Esophagus muscularis mucosa (tissue), 4 donors: ENCODE measurements around the gene DUSP22. TPM values are rescaled to one million over a fixed set of nuclear protein-coding genes. Genes with fewer than 3 reads are reported as not detected.
"Not testable (repeated sequence)": the region's sequence is repeated elsewhere in the genome, so short reads cannot be mapped to it uniquely, and the experiment has no call there.

Source experiments
- DNase-seq: peaks from one replicate; pipeline ENCODE4 v3.0.0-alpha.2; 2017; ENCODE audit errors: extremely low spot score
- H3K27ac ChIP-seq, 4 donors: fragments of 200-600 bp; sonication (generic); replicated peaks in 1 of 4; 1 replicate in 3 of 4; 2 replicates in 1 of 4; pipeline ENCODE4 v1.5.1; 2016 to 2019; ENCODE audit warnings: mild to moderate bottlenecking in 1 of 4
- H3K27me3 ChIP-seq, 4 donors: fragments of 200-600 bp; sonication (generic); one replicate each; pipeline versions ENCODE4 v1.5.1 to v1.6.0; 2016 to 2019
- H3K36me3 ChIP-seq, 4 donors: fragments of 200-600 bp; sonication (generic); one replicate each; pipeline ENCODE4 v1.5.1; 2016 to 2019
- H3K4me1 ChIP-seq, 4 donors: fragments of 200-600 bp; sonication (generic); one replicate each; pipeline ENCODE4 v1.5.1; 2016 to 2019
- H3K4me3 ChIP-seq, 4 donors: fragments of 200-600 bp; sonication (generic); 1 replicate in 2 of 4; 2 replicates in 2 of 4; pipeline ENCODE4 v1.5.1; 2016 to 2019; ENCODE audit warnings: mild to moderate bottlenecking in 4 of 4, moderate library complexity in 1 of 4
- H3K9me3 ChIP-seq, 4 donors: fragments of 200-600 bp; sonication (generic); 1 replicate in 3 of 4; 2 replicates in 1 of 4; pipeline ENCODE4 v1.5.1; 2016 to 2019
- CTCF ChIP-seq, 3 experiments: fragments of 200-600 bp in 2 of 3; fragments of 450-650 bp in 1 of 3; sonication (generic) in 2 of 3; IDR thresholded peaks; one replicate each; pipeline ENCODE4 v1.5.1; 2017 to 2019; ENCODE audit warnings: antibody characterized with exemption in 3 of 3, mild to moderate bottlenecking in 2 of 3, moderate library complexity in 1 of 3
- EP300 ChIP-seq: sonication (generic); formaldehyde crosslinking; IDR thresholded peaks from one replicate; pipeline ENCODE4 v1.6.1; 2017; ENCODE audit warnings: antibody characterized with exemption
- POLR2A ChIP-seq: fragments of 450-650 bp; IDR thresholded peaks from one replicate; pipeline ENCODE4 v1.6.1; 2017; ENCODE audit warnings: antibody characterized with exemption, moderate library complexity, mild to moderate bottlenecking, low read depth
- POLR2AphosphoS5 ChIP-seq, 2 donors: sonication (generic); formaldehyde crosslinking; IDR thresholded peaks; one replicate each; pipeline ENCODE4 v1.6.1; 2017; ENCODE audit warnings: antibody characterized with exemption in 2 of 2
- WGBS: methylation state at CpG from one replicate; pipeline ENCODE4 v1.1.5; 2018; 5-methylcytosine and 5-hydroxymethylcytosine counted together
- intact Hi-C: fragments of 100-400 bp; cut with DNase I; formaldehyde crosslinking; loops from one replicate; pipeline ENCODE4 v1.15.1; 2023
- total RNA-seq, 4 donors: library from RNA; depleted of rRNA; stranded (reverse); fragments of >200 nt; gene quantifications; one replicate each; pipeline versions ENCODE4 v1.1.0 to v1.2.1, GENCODE V29; 2016

DUSP22 gene
- total RNA-seq, 4 donors from 2014 or later: 67.7 to 95.6 (median 73.7) TPM

- no peak overlapping the region for H3K27ac ChIP-seq
- no peaks in the 10 kb centered on the region for H3K36me3 ChIP-seq
- WGBS: 90% methylated on average over 8 of the region's 8 CpGs
- no peaks in the 10 kb centered on the region for H3K9me3 ChIP-seq
- peaks cover 0 to 93% (median 21%) of the 10 kb centered on the region in 4 donors for H3K27me3 ChIP-seq
- TF ChIP-seq CTCF (IDR thresholded peaks at IDR 0.05): no peak
- TF ChIP-seq POLR2AphosphoS5 (IDR thresholded peaks at IDR 0.05): no peak
- no peak for TF ChIP-seq POLR2A
- TF ChIP-seq EP300: no peak
- H3K4me1 ChIP-seq: peaks cover 0 to 6% (median 5%) of the 10 kb centered on the region in 4 donors
- DNase-seq: no peak
- no peak overlapping the region for H3K4me3 ChIP-seq
- intact Hi-C loops: no loop called here
Measured at GRCh38 chr6:374956-375355, 82.7 kb downstream of the DUSP22 start.

- DNase-seq: no peak
- 72% methylated on average over 10 of the region's 10 CpGs for WGBS
- Histone ChIP-seq H3K36me3 (no peaks in the 10 kb centered on the region), H3K4me3 (no peak overlapping the region), H3K27me3 (peaks cover 0 to 95% (median 18%) of the 10 kb centered on the region in 4 donors), H3K27ac (no peak overlapping the region), H3K4me1 (peaks cover 0 to 6% (median 5%) of the 10 kb centered on the region in 4 donors), H3K9me3 (no peaks in the 10 kb centered on the region)
- TF ChIP-seq POLR2AphosphoS5 (IDR thresholded peaks at IDR 0.05): no peak
- no peak for TF ChIP-seq POLR2A
- no peak for TF ChIP-seq EP300
- TF ChIP-seq CTCF (IDR thresholded peaks at IDR 0.05): no peak
- intact Hi-C loops: no loop called here
Measured at GRCh38 chr6:376827-377640, 84.7 kb downstream of the DUSP22 start.

DNA sequence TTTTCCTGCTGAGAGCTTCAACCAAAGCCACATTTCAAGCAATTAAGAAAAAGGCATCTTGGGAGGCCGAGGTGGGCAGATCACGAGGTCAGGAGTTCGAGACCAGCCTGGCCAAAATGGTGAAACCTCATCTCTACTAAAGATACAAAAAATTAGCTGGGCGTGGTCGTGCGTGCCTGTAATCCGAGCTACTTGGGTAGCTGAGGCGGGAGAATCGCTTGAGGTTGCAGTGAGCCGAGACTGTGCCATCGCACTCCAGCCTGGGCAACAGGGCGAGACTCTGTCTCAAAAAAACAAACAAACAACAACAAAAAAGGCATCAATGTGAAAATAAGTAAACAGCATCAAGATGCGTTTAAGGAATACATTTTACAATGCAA lies 85.3 kb downstream of the DUSP22 start:
- H3K4me1 ChIP-seq, H3K36me3 ChIP-seq, H3K4me3 ChIP-seq, DNase-seq, H3K27ac ChIP-seq, H3K9me3 ChIP-seq, intact Hi-C loops: not testable (repeated sequence)
- 87% methylated on average over 13 of the region's 13 CpGs for WGBS
- H3K27me3 ChIP-seq: peaks cover 0 to 95% (median 14%) of the 10 kb centered on the region in 4 donors

DNA sequence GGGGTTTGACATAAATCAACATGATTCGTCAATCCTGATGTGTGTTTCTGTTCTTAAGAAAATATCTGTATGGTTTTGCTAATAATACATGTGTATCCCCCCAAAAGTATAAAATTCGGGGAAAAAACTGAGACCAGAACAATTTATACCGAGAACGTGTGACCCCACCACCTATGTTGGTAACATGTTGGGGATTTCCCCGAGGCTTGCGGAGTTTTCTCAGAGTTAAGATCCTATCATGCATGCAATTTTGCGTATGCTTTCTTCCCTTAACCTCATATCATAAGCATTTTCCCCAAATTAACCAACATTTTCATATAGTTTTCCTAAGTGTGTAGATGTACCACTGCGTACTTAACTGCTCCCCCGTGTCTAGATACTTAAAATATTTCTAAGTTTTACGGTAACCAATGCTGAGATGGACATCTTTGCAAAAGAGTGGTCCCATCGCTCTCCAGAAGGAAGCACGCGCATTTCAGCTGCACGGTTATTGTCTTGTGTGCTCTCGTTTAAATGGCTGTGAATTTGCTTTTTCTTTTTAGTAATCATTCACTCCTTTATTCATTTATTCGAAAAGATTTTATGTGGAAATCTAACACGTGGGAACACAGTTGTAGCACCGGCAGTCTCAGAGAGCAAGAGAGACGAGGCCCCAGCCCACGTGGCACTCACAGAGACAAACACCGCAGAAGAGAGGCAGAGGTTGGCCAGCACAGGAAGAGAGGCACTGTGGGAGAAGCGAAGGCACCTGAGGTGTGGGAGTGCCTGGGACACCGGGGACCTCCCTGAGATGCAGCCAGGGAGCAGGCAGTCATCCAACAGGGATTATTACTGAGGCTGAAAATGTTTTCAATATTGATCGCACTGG lies 86.0 kb downstream of the DUSP22 start:
- peaks cover 0 to 6% (median 5%) of the 10 kb centered on the region in 4 donors for H3K4me1 ChIP-seq
- H3K9me3 ChIP-seq: no peaks in the 10 kb centered on the region
- intact Hi-C loops: no loop called here
- H3K36me3 ChIP-seq: no peaks in the 10 kb centered on the region
- peaks cover 0 to 95% (median 9%) of the 10 kb centered on the region in 4 donors for H3K27me3 ChIP-seq
- WGBS: 86% methylated on average over 24 of the region's 24 CpGs
- DNase-seq: no peak
- TF ChIP-seq CTCF (IDR thresholded peaks at IDR 0.05): no peak
- TF ChIP-seq EP300: no peak
- TF ChIP-seq POLR2A: no peak
- no peak for TF ChIP-seq POLR2AphosphoS5 (IDR thresholded peaks at IDR 0.05)
- H3K4me3 ChIP-seq: no peak overlapping the region
- H3K27ac ChIP-seq: no peak overlapping the region

DNA sequence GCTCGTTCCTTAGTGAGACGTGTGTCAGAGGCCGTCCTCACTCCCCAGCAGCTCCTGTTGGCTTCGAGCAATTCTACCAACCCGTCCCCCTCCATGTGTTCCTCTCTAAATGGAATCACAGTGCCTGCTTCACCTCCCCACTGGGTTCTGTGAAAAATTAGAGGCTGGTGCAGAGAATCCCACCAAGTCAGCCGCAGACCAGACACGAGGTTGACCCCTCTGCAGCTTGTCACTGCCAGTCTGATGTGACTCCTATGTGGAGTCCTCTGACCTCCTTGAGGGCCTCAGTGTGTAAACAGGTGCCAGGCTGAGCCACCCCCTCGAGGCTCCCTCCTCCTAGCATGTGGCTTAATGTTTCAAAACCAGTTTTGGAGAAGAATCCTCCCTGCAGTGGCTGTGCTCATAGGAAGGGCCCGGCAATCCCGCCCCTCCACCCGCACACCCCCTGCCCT lies 86.7 kb downstream of the DUSP22 start:
- Histone ChIP-seq H3K4me3 (no peak overlapping the region), H3K4me1 (peaks cover 0 to 2% (median 1%) of the 10 kb centered on the region in 4 donors), H3K9me3 (no peaks in the 10 kb centered on the region), H3K27me3 (peaks cover 0 to 94% (median 6%) of the 10 kb centered on the region in 4 donors), H3K36me3 (no peaks in the 10 kb centered on the region), H3K27ac (no peak overlapping the region)
- DNase-seq: no peak
- TF ChIP-seq POLR2AphosphoS5 (IDR thresholded peaks at IDR 0.05) (no peak), EP300 (no peak), CTCF (IDR thresholded peaks at IDR 0.05) (no peak)
- intact Hi-C loops: no loop called here
- WGBS: 84% methylated on average over 11 of the region's 11 CpGs
